Measurements from ENCODE around the gene AUNIP.
"Not testable (repeated sequence)": the region's sequence is repeated elsewhere in the genome, so short reads cannot be mapped to it uniquely, and the experiment has no call there.

The AUNIP gene

DNA sequence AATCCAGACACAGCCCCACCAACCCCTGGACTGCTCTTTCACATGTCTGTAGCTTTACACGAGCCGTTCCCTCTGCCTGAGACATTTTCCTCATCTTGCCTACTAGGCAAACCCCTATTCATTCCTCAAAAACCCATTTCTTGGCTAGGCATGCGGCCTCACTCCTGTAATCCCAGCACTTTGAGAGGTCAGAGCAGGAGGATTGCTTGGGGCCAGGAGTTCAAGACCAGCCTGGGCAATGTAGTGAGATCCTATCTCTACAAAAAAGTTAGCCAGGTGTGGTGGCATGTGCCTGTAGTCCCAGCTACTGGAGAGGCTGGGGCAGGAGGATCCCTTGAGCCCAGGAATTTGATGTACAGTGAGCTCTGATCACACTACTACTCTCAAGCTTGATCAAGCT is 5.2 kb upstream of the AUNIP start:
- DNase-seq (ENCODE audit: low spot score) = no peak

DNA sequence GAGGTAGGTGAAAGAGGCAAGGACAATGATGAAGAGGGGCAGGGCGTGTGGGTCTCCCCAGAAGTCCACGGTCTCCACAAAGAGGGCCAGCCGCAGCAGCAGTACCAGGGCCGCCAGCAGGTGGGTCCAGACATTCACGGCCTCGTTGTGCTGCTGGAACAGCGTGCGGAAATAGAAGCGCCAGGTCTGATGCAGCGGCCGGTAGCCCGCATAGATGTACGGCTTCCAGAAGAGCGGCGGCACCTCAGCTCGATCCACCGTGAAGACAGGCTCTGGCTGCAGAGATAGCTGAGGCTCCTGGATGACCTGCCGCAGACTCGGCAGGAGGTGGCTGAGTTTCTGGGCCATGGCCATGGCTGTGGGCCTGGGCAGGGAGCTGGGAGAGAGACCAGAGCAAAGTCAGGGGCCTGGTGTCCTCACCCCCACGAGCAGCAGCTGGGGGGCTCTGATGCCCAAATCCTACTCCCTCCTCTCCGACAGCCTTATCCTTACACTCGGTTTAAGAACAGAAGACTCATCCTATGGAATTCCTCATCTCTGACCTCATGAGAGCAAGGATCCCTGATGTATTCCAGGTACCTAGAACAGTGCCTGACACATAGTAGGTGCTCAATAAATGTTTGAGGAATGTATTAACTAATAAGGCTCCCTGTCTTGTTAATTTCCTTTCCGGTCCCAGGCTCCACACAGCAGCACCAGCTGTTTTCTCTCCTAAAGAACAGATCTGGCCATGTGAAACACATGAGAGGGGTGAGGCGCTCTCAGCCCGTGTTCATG is 4.4 kb upstream of the AUNIP start:
- peak; percentile 58 for DNase-seq (ENCODE audit: low spot score)

DNA sequence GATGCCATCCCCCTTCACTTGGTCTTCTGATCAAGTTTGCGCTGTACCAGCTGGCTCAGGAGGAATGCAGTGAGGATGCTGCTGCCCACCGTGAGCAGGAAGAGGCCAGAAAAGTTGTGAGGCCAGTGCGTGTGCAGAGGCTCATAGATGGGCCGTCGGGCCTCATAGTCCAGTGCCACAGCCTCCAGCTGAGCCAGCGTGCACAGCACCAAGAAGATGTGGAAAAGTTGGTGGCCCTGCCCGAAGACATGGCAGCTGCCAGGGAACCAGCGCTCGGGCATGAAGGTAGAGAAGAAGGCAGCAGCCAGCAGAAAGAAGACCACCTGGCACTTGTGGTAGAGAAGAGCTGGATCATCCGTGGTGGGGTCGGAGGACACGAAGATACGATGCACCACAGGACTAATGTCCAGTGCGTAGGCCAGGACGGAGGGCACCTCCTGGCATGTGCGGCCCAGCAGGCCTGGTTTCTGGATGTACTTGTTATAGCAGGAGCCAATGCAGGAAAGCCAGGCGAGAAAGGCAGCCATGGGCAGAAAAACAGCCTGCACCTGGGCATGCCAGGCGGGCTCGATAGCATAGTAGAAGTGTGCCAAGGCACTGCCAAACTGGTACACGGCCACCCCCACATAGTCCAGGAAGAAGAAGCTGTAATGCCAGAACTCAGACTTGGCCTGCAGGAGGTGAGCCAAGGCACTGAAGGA is 3.7 kb upstream of the AUNIP start:
- peak; percentile 61 for DNase-seq (ENCODE audit: low spot score)

DNA sequence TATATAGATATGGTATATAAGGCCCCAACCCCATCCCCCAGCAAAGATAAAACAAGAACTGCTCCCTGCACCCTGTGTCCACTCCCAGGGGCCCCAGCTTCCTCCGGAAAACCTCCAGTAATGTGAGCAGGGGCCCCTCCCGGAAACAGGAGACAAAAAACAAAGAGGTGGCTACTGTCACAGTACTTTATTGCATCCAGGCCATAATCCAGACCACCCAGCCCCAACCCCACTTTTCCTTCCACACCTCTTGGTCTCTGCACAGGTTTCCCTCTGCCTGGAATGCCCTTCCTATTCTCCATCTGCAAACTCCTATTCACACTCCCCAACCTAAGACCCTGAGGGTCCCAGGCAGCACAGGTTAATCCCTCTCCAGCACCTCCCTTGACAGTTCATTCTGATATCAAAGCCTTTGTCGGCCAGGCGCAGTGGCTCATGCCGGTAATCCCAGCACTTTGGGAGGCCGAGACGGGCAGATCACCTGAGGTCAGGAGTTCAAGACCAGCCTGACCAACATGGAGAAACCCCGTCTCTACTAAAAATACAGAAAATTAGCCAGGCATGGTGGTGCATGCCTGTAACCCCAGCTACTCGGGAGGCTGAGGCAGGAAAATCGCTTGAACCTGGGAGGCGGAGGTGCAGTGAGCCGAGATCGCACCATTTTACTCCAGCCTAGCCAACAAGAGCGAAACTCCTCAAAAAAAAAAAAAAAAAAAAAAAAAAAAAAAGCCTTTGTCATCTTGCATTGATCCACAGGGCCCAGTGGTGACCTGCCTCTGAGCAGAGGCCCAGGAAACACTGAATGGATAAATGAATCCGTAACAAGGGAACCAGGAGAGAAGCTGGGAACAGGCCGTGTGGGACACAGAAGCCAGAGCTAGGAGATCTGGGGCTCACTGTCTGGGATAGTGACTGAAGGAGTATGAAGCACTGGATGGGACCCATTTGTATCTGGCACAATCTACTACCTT is 2.3 kb upstream of the AUNIP start:
- DNase-seq (ENCODE audit: low spot score) = no peak

DNA sequence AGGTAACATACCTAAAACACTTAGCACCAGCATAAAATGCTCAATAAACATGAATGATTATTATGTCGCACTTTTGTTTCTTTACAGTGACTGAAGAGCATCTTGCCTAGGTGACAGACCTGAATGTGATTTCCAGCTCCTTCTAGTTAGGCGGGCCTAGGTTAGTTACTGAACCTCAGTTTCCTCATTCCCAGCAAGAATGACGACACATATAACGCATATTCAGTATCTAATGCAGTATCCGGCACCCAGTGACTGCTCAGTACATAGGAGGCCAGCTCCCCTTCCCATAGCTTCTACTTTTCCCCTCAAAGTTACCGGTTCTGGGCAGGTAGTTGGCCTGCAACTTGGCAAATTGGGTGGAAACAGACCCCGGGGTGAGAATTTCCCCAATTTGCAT is 763 bp downstream of the AUNIP start:
- no peak for DNase-seq (ENCODE audit: low spot score)

DNA sequence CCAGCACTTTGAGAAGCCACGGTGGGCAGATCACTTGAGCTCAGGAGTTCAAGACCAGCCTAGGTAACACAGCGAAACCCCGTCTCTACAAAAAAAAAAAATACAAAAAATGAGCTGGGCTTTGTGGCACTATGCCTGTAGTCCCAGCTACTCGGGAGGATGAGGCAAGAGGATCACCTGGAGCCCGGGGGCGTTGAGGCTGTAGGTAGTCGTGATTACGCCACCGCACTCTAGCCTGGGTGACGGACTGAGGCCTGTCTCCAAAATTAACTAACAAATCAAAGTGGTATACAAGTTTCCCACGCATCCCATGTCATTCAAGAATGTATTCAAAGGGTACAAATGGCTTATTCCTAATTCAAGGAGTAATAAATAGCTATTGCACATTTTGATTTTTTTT is 2.4 kb downstream of the AUNIP start:
- no peak for DNase-seq (ENCODE audit: low spot score)

DNA sequence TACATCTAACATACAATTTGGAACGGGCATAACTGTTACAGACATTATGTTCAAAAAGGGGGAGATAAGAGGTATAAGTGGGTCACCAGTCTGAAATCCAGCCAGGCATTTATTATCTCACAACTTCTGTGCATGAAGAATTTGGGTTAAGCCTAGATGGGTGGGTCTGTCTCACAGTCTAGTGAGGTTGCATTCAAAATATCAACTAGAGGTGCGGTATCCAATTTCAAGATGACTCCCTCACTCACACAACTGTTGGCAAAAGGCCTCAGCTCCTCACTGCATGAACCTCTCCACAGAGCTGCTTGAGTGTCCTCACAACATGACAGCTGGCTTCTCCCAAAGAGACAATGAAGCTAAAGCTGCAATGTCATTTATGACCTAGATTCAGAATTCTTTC is 4.7 kb downstream of the AUNIP start:
- DNase-seq (ENCODE audit: low spot score) = no peak

DNA sequence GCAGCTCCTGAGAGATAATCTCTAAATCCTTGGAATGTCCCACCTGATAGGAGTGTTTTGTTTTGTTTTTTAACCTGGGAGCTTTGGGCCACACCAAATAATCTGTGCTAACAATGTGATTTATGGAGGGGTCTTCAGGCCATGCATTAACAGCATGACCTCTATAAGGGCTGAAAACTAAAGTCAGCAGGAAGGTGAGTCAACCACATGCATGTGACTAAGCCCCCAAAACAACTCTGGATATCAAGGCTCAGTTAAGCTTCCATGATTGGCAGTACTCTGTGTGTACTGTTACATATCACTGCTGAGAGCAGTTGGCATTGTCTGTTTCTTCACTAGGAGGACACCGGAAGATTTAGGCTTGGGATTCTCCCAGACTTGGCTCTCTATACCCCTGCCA is 10.7 kb downstream of the AUNIP start:
- DNase-seq (ENCODE audit: low spot score) = no peak

DNA sequence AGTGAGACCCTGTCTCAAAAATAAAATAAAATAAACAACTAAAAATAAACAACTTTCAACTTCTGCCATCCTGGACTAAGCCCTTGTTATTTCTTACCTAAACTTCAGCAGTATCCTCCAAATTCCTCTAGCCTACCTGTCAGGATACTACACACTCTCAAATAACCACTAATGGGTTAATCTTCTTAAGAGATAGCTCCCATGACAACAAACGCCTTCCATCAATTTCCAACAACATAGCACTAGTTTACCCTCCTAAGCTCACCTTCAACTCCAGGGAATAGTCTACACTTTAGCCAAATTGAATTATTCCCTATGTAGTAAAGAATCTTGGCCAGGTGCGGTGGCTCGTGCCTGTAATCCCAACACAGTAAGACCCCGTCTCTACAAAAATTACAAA is 11.3 kb downstream of the AUNIP start:
- no peak for DNase-seq (ENCODE audit: low spot score)

DNA sequence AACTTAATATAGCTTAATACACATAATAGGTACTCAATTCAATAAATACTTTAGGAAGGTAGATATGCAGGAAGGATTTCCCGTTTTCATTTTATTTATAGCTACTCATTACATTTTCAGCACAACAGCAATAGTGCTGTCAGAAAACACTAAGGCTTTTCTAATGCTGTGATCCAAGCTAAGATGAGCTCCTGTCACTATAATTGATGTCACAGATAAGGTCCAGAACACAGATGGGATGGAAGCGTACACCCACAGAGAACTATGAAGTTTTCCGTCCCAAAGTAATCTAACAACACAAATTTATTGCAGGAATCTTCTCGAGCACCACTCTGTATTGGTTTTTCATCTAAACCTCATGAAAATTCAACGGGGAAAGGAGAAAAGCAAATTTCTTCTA is 13.6 kb downstream of the AUNIP start:
- no peak for DNase-seq (ENCODE audit: low spot score)

DNA sequence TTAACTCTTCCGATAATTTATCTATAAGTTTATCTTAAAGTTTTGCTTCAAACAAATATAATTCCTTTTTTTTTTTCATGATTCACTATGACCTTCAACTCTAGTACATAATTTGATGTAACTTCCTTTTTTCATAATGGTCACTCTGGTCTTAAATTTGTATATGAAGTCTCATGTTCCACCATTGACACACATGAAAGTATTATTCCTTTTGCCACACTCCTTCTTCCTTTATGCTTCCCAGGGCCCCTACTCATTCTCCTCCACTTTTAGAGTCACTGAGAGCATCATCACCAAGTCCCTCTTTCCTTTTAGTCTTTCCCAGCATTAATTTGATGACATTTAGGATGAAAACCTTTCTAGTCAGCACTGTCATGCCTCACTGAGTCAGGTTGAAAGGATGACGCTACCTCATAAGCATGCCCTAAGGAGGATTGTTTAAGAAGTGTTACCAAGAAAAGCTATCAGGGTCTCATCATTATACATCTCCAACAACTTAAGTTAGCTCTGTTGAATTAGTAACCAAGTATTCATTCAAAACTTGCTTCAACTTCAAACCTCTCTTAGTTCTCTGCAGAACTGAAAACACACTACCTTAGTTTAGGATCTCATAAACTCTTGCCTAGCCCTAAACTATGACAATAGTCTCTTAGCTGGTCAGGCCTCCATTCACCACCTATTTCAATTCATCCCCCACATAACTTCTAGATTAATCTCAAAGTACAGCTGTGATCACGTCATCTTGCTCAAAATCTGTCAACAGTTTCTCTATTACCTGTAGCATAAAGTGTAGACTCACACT is 14.5 kb downstream of the AUNIP start:
- DNase-seq (ENCODE audit: low spot score) = no peak

DNA sequence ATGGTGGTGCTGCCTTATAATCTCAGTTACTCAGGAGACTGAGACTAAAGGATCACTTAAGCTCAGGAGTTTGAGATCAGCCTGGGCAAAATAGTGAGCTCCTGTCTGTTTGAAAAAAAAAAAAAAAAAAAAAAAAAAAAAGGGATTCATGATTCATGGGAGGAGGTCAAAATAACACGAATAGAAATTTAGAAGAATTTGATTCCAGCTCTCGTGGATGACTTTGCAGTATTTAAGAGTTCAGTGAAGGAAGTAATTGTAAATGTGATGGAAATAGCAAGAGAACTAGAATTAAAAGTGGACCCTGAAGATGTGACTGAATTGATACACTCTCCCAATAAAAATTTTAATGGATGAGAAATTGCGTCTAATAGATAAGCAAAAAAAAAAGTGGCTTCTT is 15.8 kb downstream of the AUNIP start:
- no peak for DNase-seq (ENCODE audit: low spot score)

DNA sequence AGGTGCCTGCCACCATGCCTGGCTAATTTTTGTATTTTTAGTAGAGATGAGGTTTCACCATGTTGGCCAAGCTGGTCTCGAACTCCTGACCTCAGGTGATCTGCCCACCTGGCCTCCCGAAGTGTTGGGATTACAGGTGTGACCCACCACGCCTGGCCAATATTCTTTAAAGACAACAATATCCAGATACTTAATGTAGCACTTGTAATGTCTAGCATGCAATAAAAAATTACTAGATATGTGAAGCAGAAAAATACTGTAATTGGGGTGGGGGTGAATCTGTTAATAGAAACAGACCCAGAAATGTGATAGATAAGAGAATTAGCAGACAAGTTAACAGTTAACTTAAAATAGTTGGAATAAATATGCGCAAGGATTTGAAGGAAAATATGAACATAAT is 19.4 kb downstream of the AUNIP start:
- DNase-seq (ENCODE audit: low spot score) = not testable (repeated sequence)

DNA sequence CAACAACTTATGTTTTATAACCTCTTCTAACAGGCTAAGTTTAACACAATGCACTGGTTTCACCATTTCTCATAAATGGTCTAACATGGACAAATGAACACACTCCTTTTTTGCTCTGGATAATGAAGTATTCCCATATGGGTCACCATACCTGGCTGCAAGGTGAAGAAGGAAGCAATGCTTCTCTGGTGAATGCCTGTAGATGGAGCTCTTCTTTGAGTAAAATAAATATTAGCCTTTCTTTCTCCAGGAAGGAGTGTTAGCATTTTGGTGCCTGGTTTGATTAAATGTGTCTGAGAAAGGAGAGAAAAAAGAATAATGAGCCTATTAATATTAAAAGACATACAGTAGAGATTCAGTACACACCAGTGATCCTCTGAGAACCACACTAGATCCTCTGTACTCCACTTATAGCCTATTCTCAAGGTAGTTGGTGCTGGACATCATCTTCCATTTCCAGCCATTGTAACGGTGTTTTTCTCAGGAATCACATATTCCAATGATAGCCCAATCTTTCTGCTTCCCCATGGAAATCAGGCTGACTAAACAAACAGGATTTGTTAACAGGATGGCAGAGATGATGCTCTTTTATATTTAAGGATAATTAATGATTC is 21.9 kb downstream of the AUNIP start:
- peak; percentile 61 for DNase-seq (ENCODE audit: low spot score)

DNA sequence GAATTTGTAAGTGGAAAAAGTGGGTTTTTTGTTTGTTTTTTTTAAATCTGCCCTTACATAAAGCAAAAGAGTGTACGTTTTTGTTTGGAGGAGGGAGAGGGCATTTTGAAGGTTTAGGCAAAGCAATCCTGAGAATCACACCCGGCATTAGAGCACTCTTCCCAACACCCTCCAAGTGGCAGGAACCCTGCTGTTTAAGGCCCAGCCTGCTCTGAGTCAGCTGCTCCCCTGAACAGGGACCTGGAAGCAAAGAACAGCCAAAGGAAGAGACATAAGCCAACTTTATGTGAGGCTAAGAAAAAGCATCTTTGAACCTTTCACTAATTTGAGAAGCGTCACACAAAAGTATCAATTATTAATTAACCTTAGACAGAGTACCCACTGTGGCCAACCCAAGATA is 22.6 kb downstream of the AUNIP start:
- no peak for DNase-seq (ENCODE audit: low spot score)

DNA sequence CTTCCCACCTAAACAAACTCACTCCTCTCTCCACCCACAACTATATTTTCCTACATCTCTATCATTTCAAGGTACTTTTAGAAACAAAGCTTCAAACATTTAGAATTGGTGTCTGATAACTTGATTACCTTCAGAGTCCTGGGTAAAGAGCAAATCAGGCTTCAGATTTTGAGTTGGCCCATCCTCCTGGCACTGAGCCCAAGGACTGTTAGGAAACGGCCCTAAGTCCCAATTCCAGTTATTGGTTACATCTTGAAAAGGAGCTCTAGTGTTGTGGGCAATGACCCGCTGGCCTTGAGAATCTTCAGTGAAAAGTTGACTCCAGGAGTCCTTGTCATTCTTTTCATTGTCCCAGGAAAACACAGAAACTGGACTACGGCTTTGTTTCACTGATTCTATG is 24.4 kb downstream of the AUNIP start:
- DNase-seq (ENCODE audit: low spot score) = no peak

DNA sequence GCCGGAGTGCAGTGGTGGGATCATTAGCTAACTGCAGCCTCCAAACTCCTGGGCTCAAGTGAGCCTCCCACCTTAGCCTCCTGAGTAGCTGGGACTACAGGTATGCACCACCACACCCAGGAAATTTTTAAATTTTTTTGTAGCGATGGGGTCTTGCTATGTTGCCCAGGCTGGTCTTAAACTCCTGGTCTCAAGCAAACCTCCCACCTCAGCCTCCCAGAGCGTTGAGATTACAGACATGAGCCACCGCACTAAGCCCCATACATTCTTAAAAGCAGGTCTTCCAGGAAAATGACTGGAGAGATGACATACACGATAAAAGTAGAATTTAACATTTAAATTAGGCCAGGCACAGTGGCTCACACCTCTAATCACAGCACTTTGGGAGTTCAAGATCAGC is 26.1 kb downstream of the AUNIP start:
- no peak for DNase-seq (ENCODE audit: low spot score)

DNA sequence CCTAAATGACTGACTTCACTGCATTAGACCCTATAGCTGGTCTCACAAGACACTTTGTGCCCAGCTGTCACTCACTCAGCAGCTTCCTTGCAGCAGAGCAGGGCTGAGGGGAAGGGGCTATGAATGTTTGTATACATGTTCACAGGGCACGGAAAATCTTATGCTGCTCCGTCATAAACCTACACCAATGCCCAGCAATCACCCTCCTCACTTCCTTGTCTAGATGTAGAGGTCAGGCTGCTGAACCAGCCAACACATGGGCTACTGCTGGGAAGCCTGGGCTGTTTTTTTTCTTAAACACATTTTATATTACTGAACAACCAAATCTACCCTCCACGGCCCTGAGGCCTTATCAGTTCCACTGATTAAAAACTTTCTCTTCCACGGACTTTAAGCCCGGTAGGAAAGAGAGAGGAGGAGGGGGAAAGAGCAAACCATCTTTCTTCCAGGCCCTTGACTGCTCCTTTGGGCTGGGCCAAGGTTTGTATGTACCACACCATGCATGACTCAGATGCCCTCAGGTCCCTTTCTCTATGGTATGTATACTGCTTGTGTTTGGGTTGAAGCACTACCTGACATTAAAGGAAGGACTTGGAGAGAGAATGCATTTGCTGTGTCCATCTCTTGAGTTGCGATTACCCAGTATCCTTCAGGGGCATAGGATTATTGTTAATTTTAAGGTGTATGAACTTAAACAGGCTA is 26.8 kb downstream of the AUNIP start:
- no peak for DNase-seq (ENCODE audit: low spot score)

DNA sequence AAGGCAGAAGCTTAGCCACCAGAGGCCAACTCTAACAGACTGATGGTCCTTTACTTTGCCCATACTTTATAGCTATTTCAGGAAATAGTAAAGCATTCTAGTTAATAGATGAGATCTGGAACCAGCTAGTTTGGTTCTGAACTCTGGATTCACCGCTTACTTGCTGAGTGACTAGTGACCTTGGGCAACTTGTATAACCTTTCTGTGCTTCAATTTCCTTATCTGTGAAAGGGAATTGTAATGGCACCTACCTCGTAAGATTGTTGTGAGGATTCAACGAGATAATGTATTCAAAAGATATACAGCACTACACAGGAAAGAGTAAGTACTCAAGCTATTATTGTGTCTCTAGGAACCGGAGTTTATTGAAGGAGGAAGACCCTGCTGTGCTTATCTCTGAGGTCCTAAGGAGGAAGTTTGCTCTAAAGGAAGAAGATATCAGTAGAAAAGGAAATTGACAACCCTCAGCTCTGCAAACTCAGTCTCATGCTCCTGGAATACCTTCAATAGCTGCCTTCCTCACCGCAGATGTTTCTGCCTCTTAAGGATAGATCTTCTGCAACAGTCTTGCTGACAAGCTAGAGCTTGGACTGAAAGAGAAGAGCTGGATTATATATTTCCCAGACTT is 27.6 kb downstream of the AUNIP start:
- DNase-seq (ENCODE audit: low spot score) = no peak

DNA sequence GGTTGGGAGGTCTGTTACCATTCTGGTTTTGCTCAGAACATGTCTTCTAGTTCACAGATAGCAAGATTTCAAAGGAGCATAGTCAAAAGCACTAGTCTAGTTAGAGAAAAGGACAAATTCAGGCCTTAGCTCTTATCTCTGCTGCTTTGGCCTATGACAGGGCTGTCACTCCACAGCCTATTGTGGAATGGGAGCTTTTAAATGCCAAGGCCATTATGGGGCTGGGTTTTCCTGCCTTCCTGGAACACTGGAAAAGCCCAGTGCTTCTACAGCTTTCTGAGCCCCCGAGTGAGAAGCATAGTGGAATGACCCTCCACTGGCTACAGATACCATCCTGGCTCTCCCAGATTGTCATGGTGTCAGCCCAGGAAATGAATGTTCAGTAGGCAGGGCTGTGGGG is 30.2 kb downstream of the AUNIP start:
- no peak for DNase-seq (ENCODE audit: low spot score)
